HG03135 (cell line): ENCODE measurements around the gene KCNMA1.

ENCODE experiments used
- ATAC-seq: cut with Tn5 transposase; IDR thresholded peaks from one replicate; pipeline ENCODE4 v1.9.1; 2021; ENCODE audit warnings: mild to moderate bottlenecking, moderate library complexity; ENCODE audit not compliant: unreplicated experiment

KCNMA1 gene

DNA sequence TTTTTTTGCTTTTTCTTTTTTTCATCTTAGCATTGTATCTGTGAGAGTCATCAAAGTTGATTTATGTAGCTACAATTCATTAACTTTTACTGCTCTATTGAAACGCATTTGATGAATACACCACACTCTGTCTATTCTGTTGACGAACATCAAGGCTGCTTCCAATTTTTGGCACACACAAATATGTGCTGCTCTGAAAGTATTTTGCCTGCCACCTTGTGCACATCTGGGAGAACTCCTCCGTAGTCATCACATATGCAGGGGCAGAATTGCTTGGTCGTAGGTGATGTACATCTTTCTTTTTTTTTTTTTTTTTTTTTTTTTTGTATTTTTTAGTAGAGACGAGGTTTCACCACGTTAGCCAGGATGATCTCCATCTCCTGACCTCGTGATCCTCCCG, 796.8 kb downstream of the KCNMA1 start:
- no peak for ATAC-seq

DNA sequence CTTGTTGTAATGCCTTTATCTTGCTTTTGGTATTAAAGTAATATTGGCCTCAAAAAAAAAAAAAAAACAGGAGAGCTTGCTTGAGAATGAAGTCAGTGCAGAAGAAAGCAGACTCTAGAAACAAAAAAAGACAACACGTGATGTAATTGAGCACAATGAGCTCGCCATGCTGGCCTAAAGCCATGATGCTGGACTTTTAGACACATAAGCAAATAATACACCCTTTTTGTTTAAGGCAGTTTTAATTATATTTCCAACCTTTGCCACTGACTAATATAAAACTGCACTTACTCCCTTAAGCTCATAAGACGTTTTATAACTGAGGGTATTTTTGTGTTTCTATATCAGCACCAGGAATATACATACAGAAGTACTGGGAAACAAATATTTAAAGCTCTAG, 798.3 kb downstream of the KCNMA1 start:
- no peak for ATAC-seq

DNA sequence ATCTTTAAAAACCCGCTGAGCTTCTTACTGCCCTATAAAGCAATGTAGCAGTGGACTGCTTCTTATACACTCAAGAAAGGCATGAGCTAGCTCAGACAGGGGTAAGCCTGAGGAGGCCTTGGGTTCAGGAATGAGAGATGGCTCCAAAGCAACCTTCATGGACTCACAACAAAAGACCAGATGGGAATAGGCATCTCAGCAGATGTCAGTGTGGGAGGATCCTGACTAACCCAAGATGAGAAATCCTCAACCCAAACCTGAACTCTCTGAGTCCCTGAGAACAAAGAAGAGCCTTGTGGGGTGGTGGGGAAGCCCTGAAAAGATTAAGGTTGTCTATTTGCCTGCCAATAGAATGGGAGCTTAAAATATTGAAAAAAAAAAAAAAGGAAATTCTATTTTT, 807.4 kb downstream of the KCNMA1 start:
- ATAC-seq, result no peak

- no peak for ATAC-seq
These were observed 807.9 kb downstream of the KCNMA1 start for GRCh38 chr10:76829724-76830123.
